Naive thymus-derived CD4-positive, alpha-beta T cell (primary cell): Measurements from ENCODE around the gene SON. TPM values are rescaled to one million over a fixed set of nuclear protein-coding genes. Genes with fewer than 3 reads are reported as not detected.
A peak's percentile ranks its signal among the peaks of the same experiment; 100 is the strongest.
"Not testable (repeated sequence)": the region's sequence is repeated elsewhere in the genome, so short reads cannot be mapped to it uniquely, and the experiment has no call there.

Source experiments
- ATAC-seq: fragments of 150-1000 bp; cut with Tn5 transposase; 2 replicates; pipeline ENCODE4 v1.10.0; 2021; ENCODE audit warnings: mild to moderate bottlenecking, moderate library complexity
- CTCF ChIA-PET: fragments of 350-600 bp; sonication (Branson Sonifier 250); formaldehyde crosslinking; loops from one replicate; lab custom pipeline; 2021; ENCODE audit warnings: antibody characterized with exemption; lab: Charles Lee
- POLR2A ChIA-PET: fragments of 350-600 bp; sonication (Branson Sonifier 250); formaldehyde crosslinking; loops from one replicate; lab custom pipeline; 2021; ENCODE audit warnings: antibody characterized with exemption, inconsistent platforms; lab: Charles Lee
- DNase-seq, 9 donors: peaks; one replicate each; pipeline versions ENCODE4 v3.0.0 to v3.0.0-alpha.2; 2020 to 2022; ENCODE audit warnings: mixed read lengths in 1 of 9
- H3K27ac ChIP-seq: one replicate; pipeline ENCODE4 v1.7.0; 2013; ENCODE audit warnings: mild to moderate bottlenecking, low read depth, low read length, moderate library complexity
- H3K27me3 ChIP-seq, 2 donors: one replicate each; pipeline ENCODE4 v1.7.0; 2013; ENCODE audit warnings: low read length in 2 of 2, mild to moderate bottlenecking in 2 of 2, moderate library complexity in 2 of 2; ENCODE audit not compliant: control insufficient read depth in 2 of 2, insufficient read depth in 2 of 2
- H3K36me3 ChIP-seq, 3 experiments: 1 replicate in 2 of 3; 2 replicates in 1 of 3; pipeline ENCODE4 v1.7.0; 2013; ENCODE audit warnings: low read length in 3 of 3, mild to moderate bottlenecking in 3 of 3, moderate library complexity in 1 of 3; ENCODE audit not compliant: insufficient read depth in 3 of 3, control insufficient read depth in 2 of 3
- H3K4me1 ChIP-seq, 2 donors: one replicate each; pipeline ENCODE4 v1.7.0; 2013; ENCODE audit warnings: low read length in 2 of 2, mild to moderate bottlenecking in 2 of 2, moderate library complexity in 1 of 2; ENCODE audit not compliant: control insufficient read depth in 2 of 2, insufficient read depth in 2 of 2
- H3K4me3 ChIP-seq: 2 replicates; pipeline ENCODE4 v1.7.0; 2013; ENCODE audit warnings: mild to moderate bottlenecking, low read length
- H3K9me3 ChIP-seq, 3 experiments: 1 replicate in 2 of 3; 2 replicates in 1 of 3; pipeline ENCODE4 v1.7.0; 2013; ENCODE audit warnings: low read length in 3 of 3; ENCODE audit not compliant: control insufficient read depth in 2 of 3
- H3K27ac Mint-ChIP-seq, 9 donors: one replicate each; pipeline ENCODE4 v1.8.0; 2020 to 2022; ENCODE audit warnings: mixed read lengths in 9 of 9, mild to moderate bottlenecking in 8 of 9, moderate library complexity in 5 of 9, inconsistent platforms in 2 of 9
- H3K27me3 Mint-ChIP-seq, 5 donors: one replicate each; pipeline ENCODE4 v1.8.0; 2021 to 2022; ENCODE audit warnings: mixed read lengths in 5 of 5, mild to moderate bottlenecking in 1 of 5
- H3K36me3 Mint-ChIP-seq, 5 donors: one replicate each; pipeline ENCODE4 v1.8.0; 2020 to 2022; ENCODE audit warnings: mixed read lengths in 5 of 5, mild to moderate bottlenecking in 3 of 5, inconsistent platforms in 1 of 5
- H3K4me1 Mint-ChIP-seq, 7 donors: one replicate each; pipeline ENCODE4 v1.8.0; 2020 to 2022; ENCODE audit warnings: mixed read lengths in 7 of 7, mild to moderate bottlenecking in 3 of 7, inconsistent platforms in 1 of 7
- H3K4me3 Mint-ChIP-seq, 10 donors: one replicate each; pipeline ENCODE4 v1.8.0; 2020 to 2022; ENCODE audit warnings: mild to moderate bottlenecking in 10 of 10, mixed read lengths in 10 of 10, moderate library complexity in 6 of 10, inconsistent platforms in 2 of 10
- H3K9me3 Mint-ChIP-seq, 11 donors: one replicate each; pipeline ENCODE4 v1.8.0; 2020 to 2022; ENCODE audit warnings: mixed read lengths in 11 of 11, mild to moderate bottlenecking in 4 of 11, inconsistent platforms in 1 of 11, moderate library complexity in 1 of 11
- intact Hi-C, 2 donors: fragments of 100-400 bp; cut with micrococcal nuclease; formaldehyde crosslinking; loops; one replicate each; pipeline ENCODE4 v1.15.1; 2023
- polyA plus RNA-seq, 2 donors: library from polyadenylated mRNA; unstranded; fragments of 300-500 nt; fragmentation: Illumina TruSeq; gene quantifications; one replicate each; pipeline ENCODE4 v1.2.3, GENCODE V29; 2021
- total RNA-seq, 6 experiments: library from RNA in 5 of 6; stranded (reverse) in 5 of 6; gene quantifications; 1 replicate in 5 of 6; 2 replicates in 1 of 6; pipeline ENCODE4 v1.2.3 and lab custom pipeline; 2021 to 2026

Gene SON
- total RNA-seq: 100 to 1,000 TPM; 337 to 497 (median 431) TPM
- 100 to 1,000 TPM; 481 to 546 TPM for polyA plus RNA-seq
- total RNA-seq (lab: John Stamatoyannopoulos, UW): 528 reads per million, percentile 98 among the genes with 10 or more reads in this experiment

GRCh38 chr21:33542640-33543504 is at the start of gene SON:
Gene SON (plus strand): TSS chr21:33543038. CDS start chr21:33543093, 55 bp downstream.
- Histone ChIP-seq H3K27ac (peak within 1 kb of the TSS; percentile 99), H3K36me3 (peaks cover 0 to 30% (median 0%) of the 10 kb centered on the region in 3 experiments), H3K9me3 (no peaks in the 10 kb centered on the region), H3K4me3 (peak within 1 kb of the TSS; percentile 95), H3K4me1 (peaks cover 20 to 30% of the 10 kb centered on the region in 2 donors), H3K27me3 (no peaks in the 10 kb centered on the region)
- ATAC-seq: peak; percentile 94
- H3K27ac Mint-ChIP-seq: peak within 1 kb of the TSS; percentile 99 to 100 (median 99)
- ChIA-PET CTCF (interaction anchor here (0.7 to 2.1 kb wide), 2 partner anchors 46 to 829 kb away, joined by 3 to 5 read pairs; partner anchors contain the start of gene DONSON), POLR2A (interaction anchor here (0.6 to 6.9 kb wide), 29 partner anchors 10 to 771 kb away, joined by 3 to 108 read pairs (median 4); partner anchors contain the start of genes DNAJC28, DONSON and TMEM50B)
- peaks cover 0 to 5% (median 0%) of the 10 kb centered on the region in 5 donors for H3K27me3 Mint-ChIP-seq
- peak; percentile 87 to 99 (median 98) for DNase-seq
- H3K4me3 Mint-ChIP-seq: peak within 1 kb of the TSS; percentile 90 to 100 (median 97)
- H3K9me3 Mint-ChIP-seq: peaks cover 0 to 5% (median 0%) of the 10 kb centered on the region in 11 donors
- H3K36me3 Mint-ChIP-seq: peaks cover 0 to 8% (median 6%) of the 10 kb centered on the region in 5 donors
- H3K4me1 Mint-ChIP-seq: peaks cover 29 to 54% (median 45%) of the 10 kb centered on the region in 7 donors
- intact Hi-C loops: loop anchor here (1.0 to 10.0 kb wide), 23 partner anchors 16 to 1131 kb away; partner anchors contain the start of genes CFAP298 (in 2 of the 2), DNAJC28 (in 2 of the 2), DONSON (in 2 of the 2) and IFNAR1 (in 2 of the 2)

DNA sequence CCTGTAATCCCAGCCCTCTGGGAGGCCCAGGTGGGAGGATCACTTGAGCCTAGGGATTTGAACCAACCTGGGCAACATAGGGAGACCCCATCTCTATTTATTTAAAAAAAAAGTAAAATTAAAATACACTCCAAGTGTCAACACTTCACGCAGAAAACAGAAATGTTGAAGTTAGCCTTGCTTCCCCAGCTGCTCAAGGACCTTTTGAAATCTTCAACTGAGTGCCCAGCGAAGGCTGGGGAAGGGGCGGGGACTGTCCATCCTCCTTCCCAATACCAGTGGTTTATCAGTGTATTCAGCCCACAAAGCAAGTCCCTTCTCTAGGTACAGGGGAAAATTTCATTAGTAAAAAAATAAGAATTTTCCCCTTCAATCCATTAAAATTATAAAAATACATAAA is 49.1 kb upstream of the SON start:
- H3K4me3 ChIP-seq: no peak overlapping the region
- Mint-ChIP-seq H3K36me3 (no peaks in the 10 kb centered on the region), H3K27me3 (peaks cover 0 to 8% (median 0%) of the 10 kb centered on the region in 5 donors), H3K27ac (peak overlapping the region in 2 of 9 donors; percentile 51 to 55), H3K4me3 (peak overlapping the region in 5 of 10 donors; percentile 23 to 76 (median 49)), H3K9me3 (peaks cover 0 to 4% (median 0%) of the 10 kb centered on the region in 11 donors), H3K4me1 (peaks cover 5 to 14% (median 12%) of the 10 kb centered on the region in 7 donors)
- H3K9me3 ChIP-seq: no peaks in the 10 kb centered on the region
- CTCF ChIA-PET: no interaction called here
- ATAC-seq (no peak), DNase-seq (no peak)
- intact Hi-C loops: loop anchor here in 1 of 2 donors (5.0 kb wide), 1 partner anchor 721 kb away; the partner anchor contains the start of gene PAXBP1
- H3K27me3 ChIP-seq: no peaks in the 10 kb centered on the region
- H3K4me1 ChIP-seq: peaks cover 0 to 5% of the 10 kb centered on the region in 2 donors
- peaks cover 0 to 3% (median 0%) of the 10 kb centered on the region in 3 experiments for H3K36me3 ChIP-seq
- no peak overlapping the region for H3K27ac ChIP-seq
- POLR2A ChIA-PET: interaction anchor here (4.3 kb wide), 1 partner anchor 13 kb away, joined by 98 read pairs; the partner anchor contains the start of gene TMEM50B

GRCh38 chr21:33495743-33496142 is 47.1 kb upstream of the SON start:
- Histone ChIP-seq H3K27me3 (no peaks in the 10 kb centered on the region), H3K9me3 (no peaks in the 10 kb centered on the region), H3K27ac (no peak overlapping the region), H3K36me3 (peaks cover 0 to 3% (median 0%) of the 10 kb centered on the region in 3 experiments), H3K4me3 (no peak overlapping the region), H3K4me1 (peaks cover 0 to 4% of the 10 kb centered on the region in 2 donors)
- Mint-ChIP-seq H3K27ac (no peak overlapping the region), H3K4me3 (no peak overlapping the region), H3K27me3 (peaks cover 0 to 4% (median 0%) of the 10 kb centered on the region in 5 donors), H3K9me3 (peaks cover 0 to 3% (median 0%) of the 10 kb centered on the region in 11 donors), H3K4me1 (peaks cover 5 to 12% (median 11%) of the 10 kb centered on the region in 7 donors), H3K36me3 (no peaks in the 10 kb centered on the region)
- ChIA-PET POLR2A (interaction anchor here (0.6 to 1.1 kb wide), 2 partner anchors 14 to 715 kb away, joined by 3 read pairs; no protein-coding TSS in a partner anchor), CTCF (no interaction called here)
- no peak for DNase-seq
- intact Hi-C loops: no loop called here
- no peak for ATAC-seq

GRCh38 chr21:33496345-33496744 is 46.5 kb upstream of the SON start:
- no peaks in the 10 kb centered on the region for H3K9me3 ChIP-seq
- peaks cover 4 to 7% (median 7%) of the 10 kb centered on the region in 7 donors for H3K4me1 Mint-ChIP-seq
- H3K4me3 Mint-ChIP-seq: no peak overlapping the region
- DNase-seq (no peak), ATAC-seq (no peak)
- intact Hi-C loops: no loop called here
- no peaks in the 10 kb centered on the region for H3K27me3 ChIP-seq
- no peak overlapping the region for H3K27ac ChIP-seq
- H3K27ac Mint-ChIP-seq: peak overlapping the region in 1 of 9 donors; percentile 43
- peaks cover 0 to 2% (median 0%) of the 10 kb centered on the region in 3 experiments for H3K36me3 ChIP-seq
- no peaks in the 10 kb centered on the region for H3K9me3 Mint-ChIP-seq
- CTCF ChIA-PET: no interaction called here
- POLR2A ChIA-PET: interaction anchor here (0.6 to 1.1 kb wide), 2 partner anchors 15 to 716 kb away, joined by 3 read pairs; no protein-coding TSS in a partner anchor
- H3K4me3 ChIP-seq: no peak overlapping the region
- no peaks in the 10 kb centered on the region for H3K4me1 ChIP-seq
- H3K27me3 Mint-ChIP-seq: peaks cover 0 to 4% (median 0%) of the 10 kb centered on the region in 5 donors
- peaks cover 0 to 2% (median 0%) of the 10 kb centered on the region in 5 donors for H3K36me3 Mint-ChIP-seq

DNA sequence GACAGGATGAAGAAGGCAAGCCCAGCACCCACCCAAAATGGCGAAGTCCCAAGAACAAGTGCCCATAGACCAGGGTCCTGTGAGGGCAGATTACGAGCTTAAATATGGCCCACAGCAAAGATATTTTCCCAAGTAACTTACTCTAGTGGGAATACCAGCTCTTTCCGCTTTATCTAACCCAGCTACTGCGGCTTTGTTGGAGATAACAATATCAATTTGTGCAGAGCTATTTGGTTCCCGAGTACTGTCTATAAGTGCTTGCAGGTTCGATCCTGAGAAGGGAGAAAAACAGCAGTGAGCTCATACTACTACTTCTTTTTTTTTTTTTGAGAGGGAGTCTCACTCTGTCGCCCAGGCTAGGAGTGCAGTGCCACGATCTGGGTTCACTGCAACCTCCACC is 37.0 kb upstream of the SON start:
- Mint-ChIP-seq H3K4me3 (no peak overlapping the region), H3K27me3 (no peaks in the 10 kb centered on the region), H3K36me3 (peaks cover 14 to 58% (median 43%) of the 10 kb centered on the region in 5 donors), H3K27ac (peak overlapping the region in 1 of 9 donors; percentile 38), H3K4me1 (no peaks in the 10 kb centered on the region), H3K9me3 (peaks cover 0 to 7% (median 0%) of the 10 kb centered on the region in 11 donors)
- peaks cover 7 to 47% (median 9%) of the 10 kb centered on the region in 3 experiments for H3K36me3 ChIP-seq
- CTCF ChIA-PET: interaction anchor here (0.6 kb wide), 1 partner anchor 636 kb away, joined by 3 read pairs; no protein-coding TSS in a partner anchor
- H3K4me3 ChIP-seq: no peak overlapping the region
- intact Hi-C loops: no loop called here
- ATAC-seq: no peak
- no peak for DNase-seq
- no peak overlapping the region for H3K27ac ChIP-seq
- H3K4me1 ChIP-seq: no peaks in the 10 kb centered on the region
- POLR2A ChIA-PET: no interaction called here
- H3K9me3 ChIP-seq: no peaks in the 10 kb centered on the region
- no peaks in the 10 kb centered on the region for H3K27me3 ChIP-seq

DNA sequence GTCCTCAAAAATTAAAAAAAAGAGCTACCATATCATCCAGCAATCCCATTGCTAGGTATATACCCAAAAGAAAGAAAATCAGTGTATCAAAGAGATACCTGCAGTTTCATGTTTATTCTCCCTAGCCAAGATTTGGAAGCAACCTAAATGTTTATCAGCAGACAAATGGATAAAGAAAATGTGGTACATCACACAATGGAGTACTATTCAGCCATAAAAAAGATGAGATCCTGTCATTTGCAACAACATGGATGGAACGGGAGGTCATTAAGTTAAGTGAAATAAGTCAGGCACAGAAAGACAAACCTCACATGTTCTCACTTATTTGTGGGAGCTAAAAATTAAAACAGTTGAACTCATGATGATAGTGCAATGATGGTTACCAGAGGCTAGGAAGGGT is 35.8 kb upstream of the SON start:
- peaks cover 15 to 68% (median 52%) of the 10 kb centered on the region in 5 donors for H3K36me3 Mint-ChIP-seq
- H3K4me3 ChIP-seq, H3K4me1 ChIP-seq, POLR2A ChIA-PET, H3K27me3 ChIP-seq, H3K27me3 Mint-ChIP-seq, H3K9me3 ChIP-seq, ATAC-seq, H3K27ac ChIP-seq, intact Hi-C loops, H3K9me3 Mint-ChIP-seq, H3K4me1 Mint-ChIP-seq, H3K27ac Mint-ChIP-seq, DNase-seq, H3K4me3 Mint-ChIP-seq, CTCF ChIA-PET: not testable (repeated sequence)
- peaks cover 7 to 58% (median 13%) of the 10 kb centered on the region in 3 experiments for H3K36me3 ChIP-seq
